Measurements from ENCODE around the gene KBTBD12.

DNA sequence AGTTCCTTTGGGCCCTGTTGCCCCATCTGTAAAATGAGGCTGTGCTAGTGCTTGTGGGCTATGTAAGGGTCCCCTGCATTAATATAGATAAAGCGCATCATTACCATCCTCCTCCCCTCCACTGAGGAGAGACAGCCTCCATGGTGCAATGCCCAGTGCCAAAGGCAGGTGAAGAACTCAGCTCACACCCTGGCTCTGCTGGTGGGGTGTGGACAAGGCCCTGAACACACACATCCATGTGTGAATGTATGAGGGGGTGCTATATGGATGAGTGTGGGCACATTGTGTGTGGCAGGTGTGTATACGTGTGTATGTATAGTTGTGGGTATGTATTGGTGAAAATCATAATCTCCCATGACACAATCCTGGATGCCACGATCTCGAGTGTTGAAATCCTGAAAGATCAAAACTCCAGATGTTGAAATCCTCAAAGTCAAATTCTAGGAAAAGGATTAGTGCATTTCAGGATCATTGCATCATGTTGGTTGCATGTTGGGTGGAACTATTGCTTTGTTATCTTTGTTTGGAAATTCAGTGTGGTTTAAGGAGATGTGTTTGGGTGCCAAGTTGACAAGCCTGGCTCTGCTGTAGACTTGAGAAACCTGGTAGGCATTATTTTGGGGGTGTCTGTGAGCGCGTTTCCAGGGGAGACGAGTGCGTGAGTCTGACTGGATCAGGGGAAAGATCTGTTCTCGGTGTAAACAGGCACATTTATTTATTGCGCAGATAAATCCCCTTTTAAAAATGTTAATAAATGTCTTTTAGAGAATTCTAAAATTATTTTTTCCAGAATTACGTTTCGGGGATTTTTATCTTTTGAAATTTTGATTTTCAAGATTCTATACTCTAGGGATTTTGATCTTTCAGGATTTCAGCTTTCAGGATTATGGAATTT, 95.2 kb downstream of the KBTBD12 start:
- TF ChIP-seq, protein P1, sequence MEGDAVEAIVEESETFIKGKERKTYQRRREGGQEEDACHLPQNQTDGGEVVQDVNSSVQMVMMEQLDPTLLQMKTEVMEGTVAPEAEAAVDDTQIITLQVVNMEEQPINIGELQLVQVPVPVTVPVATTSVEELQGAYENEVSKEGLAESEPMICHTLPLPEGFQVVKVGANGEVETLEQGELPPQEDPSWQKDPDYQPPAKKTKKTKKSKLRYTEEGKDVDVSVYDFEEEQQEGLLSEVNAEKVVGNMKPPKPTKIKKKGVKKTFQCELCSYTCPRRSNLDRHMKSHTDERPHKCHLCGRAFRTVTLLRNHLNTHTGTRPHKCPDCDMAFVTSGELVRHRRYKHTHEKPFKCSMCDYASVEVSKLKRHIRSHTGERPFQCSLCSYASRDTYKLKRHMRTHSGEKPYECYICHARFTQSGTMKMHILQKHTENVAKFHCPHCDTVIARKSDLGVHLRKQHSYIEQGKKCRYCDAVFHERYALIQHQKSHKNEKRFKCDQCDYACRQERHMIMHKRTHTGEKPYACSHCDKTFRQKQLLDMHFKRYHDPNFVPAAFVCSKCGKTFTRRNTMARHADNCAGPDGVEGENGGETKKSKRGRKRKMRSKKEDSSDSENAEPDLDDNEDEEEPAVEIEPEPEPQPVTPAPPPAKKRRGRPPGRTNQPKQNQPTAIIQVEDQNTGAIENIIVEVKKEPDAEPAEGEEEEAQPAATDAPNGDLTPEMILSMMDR (IDR thresholded peaks at IDR 0.05 in 8 of 11, conservative IDR thresholded peaks at IDR 0.05 in 3 of 11): no peak
- TF ChIP-seq POLR2A (IDR thresholded peaks at IDR 0.05) (no peak), POLR2AphosphoS5 (IDR thresholded peaks at IDR 0.05) (no peak)

Measured in spleen (tissue), 7 donors.